H1 (cell line): Measurements from ENCODE around the gene ARMC9. TPM values are rescaled to one million over a fixed set of nuclear protein-coding genes. Genes with fewer than 3 reads are reported as not detected.

Source experiments
- CTCF ChIA-PET: fragments of 300-600 bp; sonication (Branson Sonifier 250); formaldehyde crosslinking; loops from one replicate; lab custom pipeline; 2021; ENCODE audit not compliant: partially characterized antibody; lab: Charles Lee
- POLR2A ChIA-PET: fragments of 300-600 bp; sonication (Branson Sonifier 250); formaldehyde crosslinking; loops from one replicate; lab custom pipeline; 2021; ENCODE audit warnings: inconsistent platforms; ENCODE audit not compliant: partially characterized antibody; lab: Charles Lee
- DNase-seq, 2 experiments: peaks; one replicate each; pipeline versions ENCODE4 v3.0.0 to v3.0.0-alpha.2; 2010 to 2022; ENCODE audit warnings: low spot score in 2 of 2, low read depth in 1 of 2, mixed read lengths in 1 of 2
- FAIRE-seq: peaks from 2 replicates; lab custom pipeline; 2011; peaks lifted over from hg19 to GRCh38; lab: Jason Lieb, UNC
- H2AFZ ChIP-seq: 2 replicates; pipeline ENCODE4 v1.8.1; 2012; ENCODE audit warnings: low read length, inconsistent platforms
- H2AK5ac ChIP-seq: 2 replicates; pipeline ENCODE4 v1.6.1; 2013; ENCODE audit warnings: low read depth, low read length
- H2BK120ac ChIP-seq: replicated peaks from 2 replicates; pipeline ENCODE3; 2013; ENCODE audit warnings: low read depth, low read length, inconsistent platforms
- H2BK12ac ChIP-seq: 2 replicates; pipeline ENCODE4 v1.6.1; 2013; ENCODE audit warnings: low read depth, low read length
- H2BK15ac ChIP-seq: 2 replicates; pipeline ENCODE4 v1.6.1; 2013; ENCODE audit warnings: low read length
- H2BK20ac ChIP-seq: 2 replicates; pipeline ENCODE4 v1.6.1; 2013; ENCODE audit warnings: low read length
- H2BK5ac ChIP-seq: 2 replicates; pipeline ENCODE4 v1.6.1; 2013; ENCODE audit warnings: low read depth, low read length
- H3K14ac ChIP-seq: 2 replicates; pipeline ENCODE4 v1.6.1; 2013; ENCODE audit warnings: inconsistent platforms; ENCODE audit not compliant: insufficient read length
- H3K18ac ChIP-seq: 2 replicates; pipeline ENCODE4 v1.6.1; 2013; ENCODE audit warnings: low read length; ENCODE audit errors: extremely low read depth
- H3K23ac ChIP-seq: 2 replicates; pipeline ENCODE4 v1.6.1; 2013; ENCODE audit warnings: inconsistent platforms; ENCODE audit not compliant: insufficient read length
- H3K23me2 ChIP-seq: 2 replicates; pipeline ENCODE4 v1.6.1; 2013; ENCODE audit warnings: low read depth, low read length
- H3K27ac ChIP-seq: 2 replicates; pipeline ENCODE4 v1.6.1; 2011; ENCODE audit warnings: low read depth, low read length, inconsistent platforms
- H3K27me3 ChIP-seq, 4 experiments: replicated peaks in 1 of 4; 1 replicate in 1 of 4; 2 replicates in 3 of 4; pipeline versions ENCODE4 v1.6.1 to v1.8.1; 2011 to 2013; ENCODE audit warnings: low read length in 3 of 4, mild to moderate bottlenecking in 3 of 4, inconsistent platforms in 2 of 4, mixed read lengths in 2 of 4, moderate library complexity in 1 of 4; ENCODE audit not compliant: control insufficient read depth in 3 of 4, insufficient read depth in 3 of 4; ENCODE audit errors: extremely low read depth in 1 of 4
- H3K36me3 ChIP-seq, 4 experiments: 2 replicates each; pipeline versions ENCODE4 v1.6.1 to v1.8.1; 2011 to 2013; ENCODE audit warnings: mild to moderate bottlenecking in 4 of 4, low read length in 3 of 4, moderate library complexity in 2 of 4, control low read depth in 1 of 4, inconsistent platforms in 1 of 4; ENCODE audit not compliant: insufficient read depth in 4 of 4, control insufficient read depth in 2 of 4
- H3K4ac ChIP-seq: replicated peaks from 2 replicates; pipeline ENCODE3; 2013; ENCODE audit warnings: low read length, low read depth, mixed read lengths, inconsistent platforms; ENCODE audit not compliant: insufficient read length
- H3K4me1 ChIP-seq, 4 experiments: replicated peaks in 1 of 4; 1 replicate in 1 of 4; 2 replicates in 3 of 4; pipeline versions ENCODE4 v1.6.1 to v1.8.1; 2011 to 2013; ENCODE audit warnings: low read length in 3 of 4, inconsistent platforms in 2 of 4, mixed read lengths in 1 of 4; ENCODE audit not compliant: insufficient read depth in 4 of 4, control insufficient read depth in 3 of 4
- H3K4me2 ChIP-seq, 2 experiments: 2 replicates each; pipeline versions ENCODE4 v1.6.1 to v1.8.1; 2011 to 2013; ENCODE audit warnings: low read depth in 2 of 2, low read length in 2 of 2, control low read depth in 1 of 2, inconsistent platforms in 1 of 2, mild to moderate bottlenecking in 1 of 2; ENCODE audit not compliant: insufficient read depth in 1 of 2
- H3K4me3 ChIP-seq, 4 experiments: fragments of 200-600, 300-600 bp in 1 of 4; sonication (generic), shearing (Covaris generic), sonication (Bioruptor Twin) in 1 of 4; 2 replicates each; pipeline versions ENCODE4 v1.5.1 to v1.8.1; 2011 to 2016; ENCODE audit warnings: low read length in 4 of 4, low read depth in 3 of 4, control low read depth in 2 of 4, inconsistent platforms in 2 of 4, mild to moderate bottlenecking in 2 of 4, mixed read lengths in 1 of 4, moderate library complexity in 1 of 4; ENCODE audit not compliant: insufficient read depth in 2 of 4; ENCODE audit errors: extremely low read depth in 1 of 4
- H3K56ac ChIP-seq: replicated peaks from 2 replicates; pipeline ENCODE3; 2013; ENCODE audit warnings: low read depth, mild to moderate bottlenecking, mixed read lengths, low read length, inconsistent platforms; ENCODE audit not compliant: insufficient read length
- H3K79me1 ChIP-seq: 2 replicates; pipeline ENCODE4 v1.6.1; 2013; ENCODE audit warnings: low read depth, low read length, control low read depth
- H3K79me2 ChIP-seq, 2 experiments: 2 replicates each; pipeline versions ENCODE4 v1.6.1 to v1.8.1; 2012 to 2013; ENCODE audit warnings: low read length in 2 of 2, mild to moderate bottlenecking in 2 of 2, inconsistent platforms in 1 of 2; ENCODE audit not compliant: insufficient read depth in 2 of 2, control insufficient read depth in 1 of 2
- H3K9ac ChIP-seq, 4 experiments: replicated peaks in 1 of 4; 1 replicate in 1 of 4; 2 replicates in 3 of 4; pipeline versions ENCODE4 v1.6.1 to v1.8.1; 2011 to 2013; ENCODE audit warnings: low read depth in 3 of 4, low read length in 3 of 4, control low read depth in 2 of 4, mild to moderate bottlenecking in 2 of 4, moderate library complexity in 2 of 4, inconsistent platforms in 1 of 4; ENCODE audit errors: extremely low read depth in 1 of 4
- H3K9me3 ChIP-seq, 2 experiments: 2 replicates each; pipeline versions ENCODE4 v1.6.1 to v1.8.1; 2012 to 2013; ENCODE audit warnings: mild to moderate bottlenecking in 2 of 2, moderate library complexity in 2 of 2, control low read depth in 1 of 2, inconsistent platforms in 1 of 2, low read depth in 1 of 2, low read length in 1 of 2, mixed read lengths in 1 of 2; ENCODE audit not compliant: insufficient read depth in 2 of 2
- H4K20me1 ChIP-seq, 2 experiments: replicated peaks in 1 of 2; 2 replicates each; pipeline versions ENCODE3 to v1.8.1; 2011 to 2013; ENCODE audit warnings: inconsistent platforms in 2 of 2, low read length in 2 of 2, mild to moderate bottlenecking in 1 of 2; ENCODE audit not compliant: insufficient read depth in 2 of 2, control insufficient read depth in 1 of 2
- H4K5ac ChIP-seq: 2 replicates; pipeline ENCODE4 v1.6.1; 2013; ENCODE audit warnings: low read length, low read depth, mixed read lengths, inconsistent platforms; ENCODE audit not compliant: insufficient read length
- H4K8ac ChIP-seq: 2 replicates; pipeline ENCODE4 v1.8.0; 2013; ENCODE audit warnings: mild to moderate bottlenecking, moderate library complexity, low read length, inconsistent platforms; ENCODE audit not compliant: insufficient read depth; ENCODE audit errors: extremely low read depth
- H4K91ac ChIP-seq: replicated peaks from 2 replicates; pipeline ENCODE3; 2013; ENCODE audit warnings: low read length, mixed read lengths, inconsistent platforms; ENCODE audit not compliant: insufficient read length
- ASH2L ChIP-seq: fragments of 200-600, 300-600 bp; sonication (generic); IDR thresholded peaks from one replicate; pipeline ENCODE4 v1.7.1; 2017; ENCODE audit warnings: low read length
- KDM1A ChIP-seq: fragments of 200-600, 300-600 bp; sonication (generic); IDR thresholded peaks from 2 replicates; pipeline ENCODE4 v1.7.1; 2016; ENCODE audit warnings: mild to moderate bottlenecking, low read length, borderline replicate concordance
- WGBS, 2 experiments: shearing (Covaris generic) in 1 of 2; methylation state at CpG; one replicate each; pipeline versions ENCODE4 v1.1.6 to v1.1.7; 2013 to 2015; ENCODE audit warnings: low lambda C conversion rate in 2 of 2, mixed read lengths in 2 of 2, inconsistent platforms in 1 of 2, low coverage in 1 of 2, missing lambda C conversion rate in 1 of 2; ENCODE audit not compliant: insufficient replicate concordance in 2 of 2, insufficient coverage in 1 of 2, insufficient read length in 1 of 2; ENCODE audit errors: extremely low coverage in 1 of 2, missing lambda C conversion rate in 1 of 2; 5-methylcytosine and 5-hydroxymethylcytosine counted together
- polyA plus RNA-seq, 7 experiments: library from polyadenylated mRNA; depleted of rRNA in 3 of 7; stranded (reverse) in 5 of 7; unstranded in 2 of 7; fragments of >200 nt in 5 of 7; fragments of 200-250 nt in 2 of 7; gene quantifications; 1 replicate in 5 of 7; 2 replicates in 1 of 7; 4 replicates in 1 of 7; pipeline versions ENCODE4 v1.2.1 to v1.2.3, GENCODE V29; 2011 to 2013; ENCODE audit warnings: missing spikeins in 2 of 7, mixed read lengths in 2 of 7
- total RNA-seq: library from RNA; stranded (reverse); fragmentation: NEBNext Ultra II Directional; extraction: Animal tissue kit (Norgen Biotek cat#: 25700); gene quantifications from 2 replicates; pipeline ENCODE4 v1.2.1, GENCODE V29; 2021

Gene ARMC9
- total and polyA plus RNA-seq, 2 of the 8 experiments (the other 6 are each of a cell fraction or from before 2014, with no cell fraction given), result 23.2 to 36.1 TPM

DNA sequence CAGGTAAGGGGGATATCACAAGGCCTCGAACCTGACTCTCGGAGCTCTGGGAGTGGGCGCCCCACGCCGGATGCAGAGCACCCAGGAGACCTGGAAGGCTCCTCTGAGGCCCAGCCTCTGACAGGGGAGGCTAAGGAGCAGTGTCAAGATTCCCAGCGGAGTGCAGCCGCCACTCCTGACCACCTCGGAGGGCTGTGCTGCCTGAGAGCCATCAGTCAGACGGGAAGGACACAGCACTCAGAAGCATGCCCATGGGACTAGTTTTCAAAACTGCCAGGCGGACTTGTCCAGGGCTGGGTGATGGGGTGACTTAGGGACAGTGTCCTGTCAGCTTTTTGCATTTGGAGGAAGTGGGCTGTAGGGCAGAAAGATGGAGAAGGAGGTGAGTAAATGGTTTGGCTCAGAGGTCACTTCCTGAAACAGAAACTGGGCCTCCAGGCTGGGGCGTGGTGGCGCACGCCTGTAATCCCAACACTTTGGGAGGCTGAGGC lies 162.5 kb downstream of the ARMC9 start:
- Histone ChIP-seq H4K20me1 (no peaks in the 10 kb centered on the region), H3K79me2 (no peaks in the 10 kb centered on the region), H3K4me3 (no peak overlapping the region), H3K4me2 (no peak overlapping the region), H3K56ac (no peak overlapping the region), H3K9me3 (no peaks in the 10 kb centered on the region), H3K4me1 (peaks cover 4 to 17% (median 6%) of the 10 kb centered on the region in 4 experiments), H2AFZ (no peak overlapping the region), H3K27ac (no peak overlapping the region), H3K36me3 (no peaks in the 10 kb centered on the region), H3K14ac (no peak overlapping the region), H3K23ac (no peak overlapping the region), H2BK20ac (peak overlapping the region; percentile 15; the same call in 1 of the 2 replicates), H4K91ac (peak overlapping the region; percentile 44), H2AK5ac (peak overlapping the region; percentile 70; the same call in 1 of the 2 replicates), H2BK120ac (peak overlapping the region; percentile 79), H4K5ac (no peak overlapping the region), H4K8ac (peak overlapping the region; percentile 7), H3K23me2 (no peaks in the 10 kb centered on the region), H3K79me1 (no peaks in the 10 kb centered on the region), H3K9ac (no peak overlapping the region), H3K27me3 (no peaks in the 10 kb centered on the region), H2BK12ac (peak overlapping the region; percentile 35; the same call in 1 of the 2 replicates), H2BK15ac (no peak overlapping the region), H2BK5ac (peak overlapping the region; percentile 48; the same call in 1 of the 2 replicates), H3K4ac (peak overlapping the region; percentile 71), H3K18ac (peak overlapping the region; percentile 38; the same call in 1 of the 2 replicates)
- ChIA-PET CTCF (interaction anchor here (0.7 to 26.8 kb wide), 7 partner anchors 12 to 178 kb away, joined by 3 to 617 read pairs (median 9); partner anchors contain the start of gene B3GNT7), POLR2A (interaction anchor here (1.1 to 2.0 kb wide), 2 partner anchors 10 to 50 kb away, joined by 4 to 13 read pairs; no protein-coding TSS in a partner anchor)
- no peak for DNase-seq
- no peak for FAIRE-seq
- 88% methylated on average over 13 of the region's 13 CpGs; no CpG with 5 or more reads in 1 of the 2 experiments for WGBS, 2 experiments
- TF ChIP-seq ASH2L (no peak), KDM1A (no peak)
